Rectal smooth muscle tissue (tissue), 1 donor: ENCODE results near the gene EPS8L1.

ENCODE experiments used
- H3K27ac ChIP-seq: one replicate; pipeline ENCODE4 v1.7.0; 2013; ENCODE audit warnings: low read depth, low read length, inconsistent platforms
- H3K27me3 ChIP-seq: one replicate; pipeline ENCODE4 v1.7.0; 2013; ENCODE audit warnings: low read length; ENCODE audit not compliant: control insufficient read depth, insufficient read depth
- H3K36me3 ChIP-seq: one replicate; pipeline ENCODE4 v1.7.0; 2013; ENCODE audit warnings: low read length; ENCODE audit not compliant: control insufficient read depth, insufficient read depth
- H3K4me1 ChIP-seq: one replicate; pipeline ENCODE4 v1.7.0; 2013; ENCODE audit warnings: low read length; ENCODE audit not compliant: control insufficient read depth, insufficient read depth
- H3K4me3 ChIP-seq: one replicate; pipeline ENCODE4 v1.7.0; 2013; ENCODE audit warnings: low read length
- H3K9ac ChIP-seq: one replicate; pipeline ENCODE4 v1.7.0; 2013; ENCODE audit warnings: low read length

EPS8L1 gene

DNA sequence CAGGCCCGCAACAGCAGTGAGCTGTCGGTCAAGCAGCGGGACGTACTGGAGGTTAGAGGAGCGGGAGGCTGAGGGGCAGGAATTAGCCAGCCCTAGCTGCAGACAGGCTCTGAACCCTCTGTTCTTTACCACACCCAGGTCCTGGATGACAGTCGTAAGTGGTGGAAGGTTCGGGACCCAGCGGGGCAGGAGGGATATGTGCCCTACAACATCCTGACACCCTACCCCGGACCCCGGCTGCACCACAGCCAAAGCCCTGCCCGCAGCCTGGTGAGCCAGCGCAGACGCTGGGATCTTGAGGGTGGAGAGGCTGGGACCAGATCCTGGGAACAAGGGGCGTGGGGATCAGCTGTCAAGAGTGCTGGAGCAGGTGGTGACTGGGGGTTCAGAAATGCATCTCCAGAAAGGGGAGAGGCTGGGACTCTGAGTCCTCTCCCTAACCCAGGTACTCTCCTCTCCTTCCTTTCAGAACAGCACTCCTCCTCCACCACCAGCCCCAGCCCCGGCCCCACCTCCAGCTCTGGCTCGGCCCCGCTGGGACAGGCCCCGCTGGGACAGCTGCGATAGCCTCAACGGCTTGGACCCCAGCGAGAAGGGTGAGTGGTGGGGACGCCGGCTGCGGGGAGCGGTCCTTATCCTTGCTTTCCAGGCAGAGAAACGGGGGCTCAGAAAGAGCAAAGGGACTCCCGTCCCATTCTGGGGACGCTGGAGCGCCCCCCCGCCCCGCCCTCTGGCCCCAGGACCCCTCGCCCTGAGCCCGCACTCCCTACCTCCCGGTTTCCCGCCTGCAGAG, 10.4 kb downstream of the EPS8L1 start:
- Histone ChIP-seq H3K36me3 (peaks cover 4% of the 10 kb centered on the region), H3K4me1 (peaks cover 8% of the 10 kb centered on the region), H3K27me3 (peaks cover 24% of the 10 kb centered on the region), H3K27ac (no peak overlapping the region), H3K9ac (no peak overlapping the region), H3K4me3 (peak overlapping the region; percentile 69)

GRCh38 chr19:55086730-55087541, 11.3 kb downstream of the EPS8L1 start:
- H3K9ac ChIP-seq: no peak overlapping the region
- H3K4me1 ChIP-seq: peaks cover 8% of the 10 kb centered on the region
- peaks cover 21% of the 10 kb centered on the region for H3K27me3 ChIP-seq
- H3K4me3 ChIP-seq: peak overlapping the region; percentile 69
- peaks cover 4% of the 10 kb centered on the region for H3K36me3 ChIP-seq
- H3K27ac ChIP-seq: no peak overlapping the region

DNA sequence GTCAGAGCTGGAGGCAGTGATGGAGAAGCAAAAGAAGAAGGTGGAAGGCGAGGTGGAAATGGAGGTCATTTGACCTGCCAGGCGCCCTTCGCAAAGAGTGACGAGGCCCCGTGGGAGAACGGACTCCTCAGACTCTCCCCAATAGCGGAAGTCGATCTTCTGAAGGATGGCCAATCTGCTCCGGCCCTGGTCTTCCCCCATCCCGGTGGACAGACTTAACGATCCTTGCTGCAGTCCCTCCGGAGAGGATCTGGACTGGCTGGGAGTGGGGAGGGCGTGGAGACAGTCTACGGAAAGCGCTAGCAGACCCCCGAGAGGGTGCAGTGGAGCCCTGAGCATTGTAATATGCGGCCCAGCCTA, 11.9 kb downstream of the EPS8L1 start:
- H3K9ac ChIP-seq: no peak overlapping the region
- H3K4me3 ChIP-seq: peak overlapping the region; percentile 69
- no peak overlapping the region for H3K27ac ChIP-seq
- H3K36me3 ChIP-seq: peaks cover 4% of the 10 kb centered on the region
- peaks cover 15% of the 10 kb centered on the region for H3K27me3 ChIP-seq
- peaks cover 8% of the 10 kb centered on the region for H3K4me1 ChIP-seq

DNA sequence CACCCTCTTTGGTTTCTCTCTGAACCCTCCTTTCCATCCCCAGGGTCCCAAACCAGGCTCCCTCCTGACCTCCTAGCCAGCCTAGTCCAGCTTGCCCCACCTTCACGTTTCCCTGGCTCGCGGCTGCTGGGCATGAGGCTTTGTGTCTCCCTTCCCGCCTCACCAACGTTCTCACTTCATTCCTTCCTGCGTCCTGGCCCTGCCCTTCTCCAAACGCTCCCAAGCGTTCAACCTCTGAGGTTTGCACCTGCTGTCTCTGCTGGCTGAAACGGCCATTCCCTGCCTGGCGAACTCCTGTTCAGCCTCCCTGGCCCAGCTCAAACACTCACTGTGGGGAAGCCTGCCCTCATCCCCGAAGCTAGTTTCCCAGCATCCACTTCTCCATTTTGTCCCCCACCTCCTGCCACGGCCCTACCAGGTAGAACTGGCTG, 12.4 kb downstream of the EPS8L1 start:
- Histone ChIP-seq H3K4me3 (peak overlapping the region; percentile 69), H3K27me3 (peaks cover 11% of the 10 kb centered on the region), H3K9ac (no peak overlapping the region), H3K36me3 (peaks cover 7% of the 10 kb centered on the region), H3K4me1 (peaks cover 8% of the 10 kb centered on the region), H3K27ac (no peak overlapping the region)

DNA sequence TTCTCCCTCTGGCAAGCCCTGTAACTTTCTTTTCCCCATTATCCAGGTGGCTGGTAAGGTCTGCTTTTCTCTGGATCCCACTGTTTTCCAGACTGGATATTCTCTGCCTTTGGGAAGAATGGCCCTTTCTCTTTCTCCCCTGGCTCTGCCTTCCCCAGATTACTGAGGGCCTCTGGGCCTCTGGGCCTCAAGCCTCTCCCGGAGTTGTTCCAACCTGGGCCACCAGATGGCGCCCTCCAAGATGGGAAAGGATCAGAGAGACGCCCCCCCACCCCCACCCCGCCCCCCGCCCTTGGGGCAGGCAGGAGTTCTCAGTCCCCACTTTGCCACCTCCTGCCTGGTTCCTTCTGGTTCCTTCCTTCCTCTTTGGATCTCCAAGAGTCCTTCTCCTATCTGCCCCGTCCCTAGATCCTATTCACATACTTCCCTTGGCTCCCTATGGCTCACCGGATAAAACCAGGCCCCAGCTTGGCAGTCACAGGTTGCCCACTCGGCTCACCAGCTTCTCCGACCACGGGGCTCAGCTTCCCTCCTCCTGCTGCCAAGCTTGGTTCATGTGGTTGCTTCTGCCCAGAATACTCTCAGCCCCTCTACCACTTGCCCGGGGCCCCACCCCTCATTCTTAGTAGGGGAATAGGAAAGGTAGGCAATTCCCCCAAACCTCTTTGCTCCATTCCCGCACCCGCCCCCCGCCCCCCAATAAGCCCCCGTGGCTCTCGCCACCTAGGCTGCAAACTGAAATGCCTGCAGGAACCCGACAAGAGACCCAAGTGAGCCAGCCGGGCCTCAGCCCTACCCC, 13.1 kb downstream of the EPS8L1 start:
- peaks cover 7% of the 10 kb centered on the region for H3K36me3 ChIP-seq
- H3K4me1 ChIP-seq: peaks cover 8% of the 10 kb centered on the region
- H3K27ac ChIP-seq: no peak overlapping the region
- no peak overlapping the region for H3K9ac ChIP-seq
- peaks cover 8% of the 10 kb centered on the region for H3K27me3 ChIP-seq
- H3K4me3 ChIP-seq: no peak overlapping the region

- Histone ChIP-seq H3K4me3 (no peak overlapping the region), H3K9ac (no peak overlapping the region), H3K36me3 (peaks cover 7% of the 10 kb centered on the region), H3K4me1 (peaks cover 8% of the 10 kb centered on the region), H3K27ac (no peak overlapping the region), H3K27me3 (peaks cover 5% of the 10 kb centered on the region)
Measured at GRCh38 chr19:55089342-55089944, 13.8 kb downstream of the EPS8L1 start.

GRCh38 chr19:55090564-55090963, 14.9 kb downstream of the EPS8L1 start:
- Histone ChIP-seq H3K36me3 (peaks cover 18% of the 10 kb centered on the region), H3K4me3 (no peak overlapping the region), H3K27ac (no peak overlapping the region), H3K9ac (no peak overlapping the region), H3K27me3 (peaks cover 3% of the 10 kb centered on the region), H3K4me1 (peaks cover 8% of the 10 kb centered on the region)

- Histone ChIP-seq H3K4me1 (peaks cover 8% of the 10 kb centered on the region), H3K27me3 (no peaks in the 10 kb centered on the region), H3K27ac (no peak overlapping the region), H3K4me3 (no peak overlapping the region), H3K9ac (no peak overlapping the region), H3K36me3 (peaks cover 21% of the 10 kb centered on the region)
Measured at GRCh38 chr19:55091126-55091910, 15.6 kb downstream of the EPS8L1 start.

DNA sequence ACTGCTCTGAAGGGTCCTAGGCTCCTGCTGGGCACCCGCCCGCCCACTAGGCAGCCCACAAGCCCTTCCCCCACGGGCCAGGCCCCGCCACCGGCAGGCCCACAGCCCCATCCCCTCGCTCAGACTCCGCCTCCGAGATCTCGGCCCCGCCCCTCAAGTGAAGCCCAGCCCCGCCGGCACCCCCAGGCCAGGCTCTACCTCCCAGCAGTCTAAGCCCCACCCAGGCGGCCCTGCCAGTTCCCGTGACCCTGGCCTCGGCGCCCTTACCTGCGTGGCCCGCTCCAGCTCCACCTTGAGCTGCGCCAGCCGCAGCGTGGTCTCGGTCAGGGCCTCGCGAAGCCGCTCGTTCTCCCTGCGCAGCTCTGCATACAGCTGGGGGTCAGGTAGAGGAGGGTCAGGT, 16.3 kb downstream of the EPS8L1 start:
- Histone ChIP-seq H3K27me3 (no peaks in the 10 kb centered on the region), H3K4me1 (peaks cover 7% of the 10 kb centered on the region), H3K27ac (no peak overlapping the region), H3K36me3 (peaks cover 21% of the 10 kb centered on the region), H3K4me3 (no peak overlapping the region), H3K9ac (no peak overlapping the region)

GRCh38 chr19:55092423-55093318, 17.0 kb downstream of the EPS8L1 start:
- Histone ChIP-seq H3K9ac (no peak overlapping the region), H3K4me3 (no peak overlapping the region), H3K27ac (no peak overlapping the region), H3K27me3 (no peaks in the 10 kb centered on the region), H3K4me1 (peaks cover under 1% of the 10 kb centered on the region), H3K36me3 (peaks cover 21% of the 10 kb centered on the region)
